Stimulated activated CD4-positive, alpha-beta T cell treated with anti-CD3 and anti-CD28 coated beads, TNF-alpha, amount 100 ng/mL, for 1 hour (primary cell): ENCODE data around the gene MRM3.
"Not testable (repeated sequence)": the region's sequence is repeated elsewhere in the genome, so short reads cannot be mapped to it uniquely, and the experiment has no call there.

Experiments used
- DNase-seq, 3 donors: peaks; one replicate each; pipeline ENCODE4 v3.0.0-alpha.2; 2020; ENCODE audit warnings: low read depth in 3 of 3, low spot score in 1 of 3

Gene MRM3

DNA sequence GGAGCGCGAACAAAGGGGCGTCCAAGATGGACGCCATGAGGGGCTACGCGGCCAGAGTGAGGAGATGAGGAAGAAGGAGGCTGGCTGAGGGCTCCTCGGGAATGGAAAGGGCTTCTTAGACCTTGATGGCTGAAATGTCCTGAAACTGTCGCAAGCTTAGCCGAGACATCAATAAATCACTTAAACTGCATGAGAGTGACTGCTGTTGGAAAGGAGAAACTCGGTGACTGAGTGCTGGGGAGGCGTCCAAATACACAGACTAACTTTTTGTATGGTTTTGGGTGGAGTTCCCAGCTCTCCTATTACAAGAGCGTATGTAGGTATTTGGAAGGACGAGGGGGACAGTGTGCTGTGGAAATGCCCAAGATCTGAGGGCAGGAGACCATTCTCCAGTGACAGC lies 28.7 kb upstream of the MRM3 start:
- DNase-seq: no peak

DNA sequence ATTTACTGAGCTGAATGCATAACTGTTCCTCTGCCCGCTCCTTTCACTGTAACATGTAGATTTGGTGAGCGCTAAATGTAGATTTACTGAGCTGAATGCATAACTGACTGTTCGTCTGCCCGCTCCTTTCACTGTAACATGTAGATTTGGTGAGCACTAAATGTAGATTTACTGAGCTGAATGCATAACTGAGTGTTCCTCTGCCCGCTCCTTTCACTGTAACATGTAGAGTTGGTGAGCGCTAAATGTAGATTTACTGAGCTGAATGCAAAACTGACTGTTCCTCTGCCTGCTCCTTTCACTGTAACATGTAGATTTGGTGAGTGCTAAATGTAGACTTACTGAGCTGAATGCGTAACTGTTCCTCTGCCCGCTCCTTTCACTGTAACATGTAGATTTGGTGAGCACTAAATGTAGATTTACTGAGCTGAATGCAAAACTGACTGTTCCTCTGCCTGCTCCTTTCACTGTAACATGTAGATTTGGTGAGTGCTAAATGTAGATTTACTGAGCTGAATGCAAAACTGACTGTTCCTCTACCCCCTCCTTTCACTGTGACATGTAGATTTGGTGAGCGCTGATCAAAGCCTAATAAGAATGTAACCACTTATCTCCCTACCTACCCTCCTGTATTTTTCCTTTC lies 26.7 kb upstream of the MRM3 start:
- DNase-seq: not testable (repeated sequence)

DNA sequence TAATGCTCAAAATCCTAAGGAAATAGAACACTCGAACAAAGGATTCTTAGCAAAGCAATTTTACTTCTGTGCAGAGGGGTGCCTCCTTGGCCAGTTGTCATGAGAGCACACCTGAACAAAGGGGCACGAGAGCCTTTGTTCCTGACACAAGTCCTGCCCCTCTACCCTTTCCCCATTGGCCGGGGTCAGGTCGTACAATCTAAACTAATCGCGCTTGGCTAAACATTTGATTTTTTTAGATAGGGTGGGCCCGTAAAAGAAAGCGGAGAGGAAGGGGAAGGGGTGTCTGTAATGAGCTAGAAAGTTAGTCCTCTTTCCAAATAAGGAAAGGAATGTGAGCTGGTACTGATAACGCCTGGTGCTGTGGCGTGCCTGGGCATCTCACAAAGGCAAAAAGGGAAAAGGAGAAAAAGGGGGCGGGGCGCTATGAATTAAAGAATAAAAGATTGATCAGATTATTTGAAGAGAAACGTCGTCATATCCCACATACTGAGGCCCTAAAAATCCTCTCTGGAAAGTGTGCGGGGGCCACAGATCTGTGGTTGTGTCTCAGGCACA lies 26.1 kb upstream of the MRM3 start:
- not testable (repeated sequence) for DNase-seq

- no peak for DNase-seq
Measured at GRCh38 chr17:759964-760363, 22.2 kb upstream of the MRM3 start.

GRCh38 chr17:760371-760770 lies 21.8 kb upstream of the MRM3 start:
- DNase-seq: no peak

- no peak for DNase-seq
Measured at GRCh38 chr17:767076-767475, 15.1 kb upstream of the MRM3 start.

DNA sequence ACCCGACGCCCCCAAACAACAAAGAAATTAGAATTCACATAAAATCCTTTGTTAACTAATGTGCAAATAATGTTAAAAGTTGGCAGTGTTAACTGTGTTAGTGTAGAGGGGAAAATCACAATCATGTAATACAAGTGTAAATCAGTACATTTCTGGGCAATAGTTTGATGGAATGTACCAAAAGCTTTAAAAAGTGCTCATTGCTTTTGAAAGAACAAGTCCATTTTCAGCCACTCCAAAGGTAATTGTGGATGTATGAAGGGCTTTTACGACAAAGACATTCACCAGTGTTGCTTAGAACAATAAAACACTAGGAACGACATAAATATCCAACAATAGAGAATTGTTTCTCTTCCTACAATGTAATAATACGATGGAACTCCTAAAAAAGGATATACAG lies 9.1 kb upstream of the MRM3 start:
- no peak for DNase-seq

GRCh38 chr17:773467-774312 lies 8.5 kb upstream of the MRM3 start:
- DNase-seq: no peak

DNA sequence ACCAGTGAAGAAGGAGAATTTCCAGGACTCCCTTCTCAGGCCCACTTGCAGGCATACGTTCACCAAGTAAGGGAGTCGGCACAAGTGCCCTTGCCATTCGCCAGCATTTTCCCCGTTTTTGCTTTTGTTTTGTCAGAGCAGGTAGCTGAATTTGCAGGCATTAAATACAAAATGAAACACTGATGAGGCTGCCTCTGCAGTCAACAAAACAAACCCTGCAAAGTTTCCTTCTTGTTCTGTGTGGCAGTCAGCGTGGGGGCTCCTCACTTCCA lies 7.9 kb upstream of the MRM3 start:
- DNase-seq: no peak

DNA sequence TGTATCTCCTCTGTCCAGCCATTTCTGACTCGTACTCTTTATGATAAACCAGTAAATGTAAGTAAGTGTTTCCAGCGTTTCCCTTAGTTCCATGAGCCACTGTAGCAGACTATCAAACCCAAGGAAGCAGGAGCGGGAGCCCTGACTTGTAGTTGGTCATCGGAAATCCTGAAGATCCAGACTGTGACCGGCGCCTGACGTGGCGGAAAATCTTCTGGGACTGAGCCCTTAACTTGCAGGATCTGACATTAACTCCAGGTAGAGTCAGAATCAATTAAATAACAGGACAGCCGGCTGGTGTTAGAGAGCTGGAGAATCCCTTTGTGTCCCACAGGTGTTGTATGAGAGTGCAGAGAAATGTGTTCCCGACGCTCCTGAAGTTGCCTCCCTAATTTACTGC lies 4.1 kb upstream of the MRM3 start:
- DNase-seq: no peak

DNA sequence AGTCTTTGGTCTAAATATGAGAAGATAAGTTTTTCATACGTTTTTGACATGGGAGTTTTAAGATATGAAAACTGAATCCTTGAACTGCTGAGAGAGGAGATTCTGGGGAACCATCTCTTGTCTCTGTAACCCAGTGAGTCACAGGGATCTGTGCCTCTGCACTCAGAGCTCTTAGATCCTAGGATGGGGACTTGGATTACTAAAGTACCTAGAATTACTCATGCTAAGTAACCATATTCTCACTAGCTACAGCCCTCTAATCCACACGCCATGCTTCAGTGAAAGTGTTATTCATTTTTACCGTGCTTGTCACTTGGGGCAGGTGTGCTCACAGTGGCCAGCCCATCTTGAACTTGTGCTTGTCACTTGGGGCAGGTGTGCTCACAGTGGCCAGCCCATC lies 2.0 kb downstream of the MRM3 start:
- DNase-seq: no peak

DNA sequence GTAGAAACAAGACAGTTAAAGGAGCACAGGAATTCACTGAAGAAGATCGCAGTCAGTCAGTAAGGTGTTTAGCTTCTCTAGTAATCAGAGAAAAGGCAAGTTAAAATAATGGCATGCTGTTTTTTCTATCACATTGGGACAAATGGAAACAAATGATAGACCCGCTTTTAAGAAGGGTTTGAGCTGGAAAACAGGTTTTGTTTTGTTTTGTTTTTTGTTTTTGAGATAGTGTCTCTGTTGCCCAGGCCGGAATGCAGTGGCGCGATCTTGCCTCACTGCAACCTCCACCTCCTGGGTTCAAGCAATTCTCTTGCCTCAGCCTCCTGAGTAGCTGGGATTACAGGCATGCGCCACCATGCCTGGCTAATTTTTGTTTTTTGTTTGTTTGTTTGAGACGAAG lies 3.7 kb downstream of the MRM3 start:
- DNase-seq: not testable (repeated sequence)

GRCh38 chr17:787641-788221 lies 5.6 kb downstream of the MRM3 start:
- DNase-seq: no peak

DNA sequence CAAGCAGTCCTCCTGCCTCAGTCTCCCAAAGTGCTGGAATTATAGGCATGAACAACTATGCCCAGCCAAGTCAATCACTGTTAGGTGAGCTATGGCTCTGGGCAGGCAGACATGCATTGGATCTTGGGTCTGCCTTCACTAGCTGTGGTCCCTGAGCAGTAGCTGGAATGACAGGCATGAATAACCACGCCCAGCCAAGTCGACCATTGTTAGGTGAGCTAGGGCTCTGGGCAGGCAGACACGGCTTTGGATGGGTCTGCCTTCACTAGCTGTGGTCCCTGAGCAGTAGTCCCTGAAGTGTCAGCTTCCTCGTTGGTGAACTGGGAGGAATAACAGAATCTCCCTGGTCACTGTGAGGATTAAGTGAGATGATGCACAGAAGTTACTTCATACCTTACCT lies 6.4 kb downstream of the MRM3 start:
- DNase-seq: no peak

- DNase-seq: no peak
Measured at GRCh38 chr17:789160-789840, 7.1 kb downstream of the MRM3 start.

GRCh38 chr17:789931-790873 lies 8.0 kb downstream of the MRM3 start:
- DNase-seq: not testable (repeated sequence)

- not testable (repeated sequence) for DNase-seq
Measured at GRCh38 chr17:790874-791247, 8.7 kb downstream of the MRM3 start.

DNA sequence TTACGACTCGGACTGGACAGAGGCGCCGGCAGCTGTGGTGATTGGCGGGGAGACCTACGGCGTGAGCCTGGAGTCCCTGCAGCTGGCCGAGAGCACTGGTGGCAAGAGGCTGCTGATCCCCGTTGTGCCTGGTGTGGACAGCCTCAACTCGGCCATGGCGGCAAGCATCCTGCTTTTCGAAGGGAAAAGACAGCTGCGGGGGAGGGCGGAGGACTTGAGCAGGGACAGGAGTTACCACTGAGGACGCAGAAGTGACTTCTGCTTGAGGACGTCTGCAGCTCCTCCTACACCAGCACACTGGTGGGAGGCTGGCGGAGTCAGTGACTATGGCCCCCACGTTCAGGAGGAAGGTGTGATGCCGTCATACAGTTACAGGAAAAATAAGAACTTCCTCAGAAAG lies 9.7 kb downstream of the MRM3 start:
- no peak for DNase-seq

- no peak for DNase-seq
Measured at GRCh38 chr17:792277-792676, 10.1 kb downstream of the MRM3 start.

- peak in 2 of 3 donors; percentile 8 to 14 for DNase-seq
Measured at GRCh38 chr17:794876-795275, 12.7 kb downstream of the MRM3 start.

DNA sequence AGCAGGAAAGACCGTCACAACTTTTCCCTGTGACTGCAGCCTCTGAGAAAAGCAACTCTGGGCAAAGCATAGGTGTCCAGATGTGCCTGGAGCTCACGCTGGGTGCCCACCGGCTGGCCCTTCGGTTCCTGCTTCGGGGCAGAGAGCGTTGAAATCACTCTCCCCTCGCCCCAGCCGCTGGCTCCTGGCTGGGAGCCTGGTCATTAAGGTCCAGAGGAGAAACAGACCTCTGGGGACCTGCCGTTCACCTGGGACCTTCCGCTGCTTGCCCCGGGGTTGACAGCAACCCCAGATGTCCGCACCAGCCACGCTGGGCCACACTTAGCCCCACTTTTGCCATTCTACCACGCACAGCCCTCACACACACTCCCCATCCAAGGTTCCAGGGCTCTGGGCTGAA lies 13.1 kb downstream of the MRM3 start:
- no peak for DNase-seq
